Suprapubic skin (tissue), 3 donors: ENCODE data around the gene KCP.

Source experiments
- CTCF ChIP-seq, 2 donors: fragments of 200-600 bp in 1 of 2; fragments of 450-650 bp in 1 of 2; sonication (generic) in 1 of 2; IDR thresholded peaks; one replicate each; pipeline ENCODE4 v1.5.1; 2016 to 2019; ENCODE audit warnings: antibody characterized with exemption in 2 of 2, mild to moderate bottlenecking in 1 of 2, moderate library complexity in 1 of 2
- POLR2AphosphoS5 ChIP-seq, 3 donors: sonication (generic); formaldehyde crosslinking; IDR thresholded peaks; one replicate each; pipeline ENCODE4 v1.6.1; 2017; ENCODE audit warnings: antibody characterized with exemption in 3 of 3

DNA sequence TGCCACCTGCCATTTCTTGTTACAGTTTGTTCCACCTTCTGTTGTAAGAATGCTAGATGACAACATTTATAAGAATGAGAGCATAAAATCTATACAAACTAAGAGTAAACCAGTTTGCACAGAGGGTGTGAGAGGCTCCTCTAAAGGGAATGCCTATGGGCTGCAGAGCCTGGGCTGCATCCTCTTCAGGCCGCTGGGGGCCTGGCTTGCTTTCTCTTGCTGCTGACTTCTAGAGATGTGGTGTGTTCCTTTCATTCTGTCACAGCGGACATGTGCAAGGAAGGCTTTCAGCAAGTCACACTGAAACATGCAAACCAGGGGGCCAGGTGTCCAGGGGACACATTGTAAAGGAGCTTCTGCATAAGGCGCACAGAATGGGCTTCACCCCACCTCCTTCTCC, 55.0 kb downstream of the KCP start:
- TF ChIP-seq CTCF (IDR thresholded peaks at IDR 0.05) (no peak), POLR2AphosphoS5 (IDR thresholded peaks at IDR 0.05) (no peak)
